PC-3 (cell line): ENCODE measurements around the gene R3HDM1. TPM values are rescaled to one million over a fixed set of nuclear protein-coding genes. Genes with fewer than 3 reads are reported as not detected.

Experiments used
- ATAC-seq: fragments of 200-7000 bp; cut with Tn5 transposase; 2 replicates; pipeline ENCODE4 v1.9.1; 2020; ENCODE audit warnings: mild to moderate bottlenecking, moderate library complexity
- BruUV-seq: library from RNA; stranded (reverse); fragments of 400-500 nt; replicated peaks from 2 replicates; lab custom pipeline; 2021; lab: Mats Ljungman, UMichigan
- CTCF ChIA-PET: fragments of 300-600 bp; sonication (Branson Sonifier 250); formaldehyde crosslinking; loops from one replicate; lab custom pipeline; 2022; ENCODE audit warnings: antibody characterized with exemption; lab: Charles Lee
- POLR2A ChIA-PET: fragments of 300-600 bp; sonication (Branson Sonifier 250); formaldehyde crosslinking; loops from one replicate; lab custom pipeline; 2022; ENCODE audit warnings: antibody characterized with exemption; ENCODE audit not compliant: unreplicated experiment; lab: Charles Lee
- DNase-seq: peaks from one replicate; pipeline ENCODE4 v3.0.0-alpha.2; 2015
- H2AFZ ChIP-seq: fragments of 300-600 bp; sonication (generic); 2 replicates; pipeline ENCODE4 v1.6.0; 2016; ENCODE audit warnings: antibody characterized with exemption, low read length
- H3F3A ChIP-seq: fragments of 300-600 bp; sonication (generic); one replicate; pipeline ENCODE4 v1.6.0; 2017; ENCODE audit warnings: antibody characterized with exemption, low read length, control low read depth, mild to moderate bottlenecking; ENCODE audit not compliant: unreplicated experiment
- H3K27ac ChIP-seq: fragments of 300-600 bp; sonication (generic); 2 replicates; pipeline ENCODE4 v1.5.1; 2016; ENCODE audit warnings: mild to moderate bottlenecking, low read length
- H3K27me3 ChIP-seq: fragments of 300-600 bp; sonication (generic); 2 replicates; pipeline ENCODE4 v1.6.1; 2016; ENCODE audit warnings: low read length, mixed read lengths
- H3K36me3 ChIP-seq: fragments of 300-600 bp; sonication (generic); 2 replicates; pipeline ENCODE4 v1.6.1; 2016; ENCODE audit warnings: low read depth, mixed run types, low read length, mixed read lengths
- H3K4me1 ChIP-seq: fragments of 300-600 bp; sonication (generic); 2 replicates; pipeline ENCODE4 v1.5.1; 2016; ENCODE audit warnings: low read length; ENCODE audit not compliant: insufficient read depth
- H3K4me2 ChIP-seq: fragments of 300-600 bp; sonication (generic); 2 replicates; pipeline ENCODE4 v1.6.0; 2016; ENCODE audit warnings: low read length
- H3K4me3 ChIP-seq: fragments of 300-600 bp; sonication (generic); 2 replicates; pipeline ENCODE4 v1.5.1; 2016; ENCODE audit warnings: mild to moderate bottlenecking, low read length, mixed read lengths
- H3K79me2 ChIP-seq: fragments of 300-600 bp; sonication (generic); 2 replicates; pipeline ENCODE4 v1.6.1; 2017; ENCODE audit warnings: low read length, mixed read lengths
- H3K9ac ChIP-seq: fragments of 300-600 bp; sonication (generic); 2 replicates; pipeline ENCODE4 v1.6.0; 2016; ENCODE audit warnings: mild to moderate bottlenecking, low read length
- H3K9me2 ChIP-seq: fragments of 300-600 bp; sonication (generic); replicated peaks from 2 replicates; pipeline ENCODE4 v1.6.1; 2016; ENCODE audit warnings: mixed run types, low read length, mixed read lengths
- H3K9me3 ChIP-seq: fragments of 300-600 bp; sonication (generic); 2 replicates; pipeline ENCODE4 v1.6.1; 2016; ENCODE audit warnings: low read length, mixed read lengths
- H4K20me1 ChIP-seq: fragments of 300-600 bp; sonication (generic); 2 replicates; pipeline ENCODE4 v1.6.1; 2016; ENCODE audit warnings: low read length, mixed read lengths
- EZH2 ChIP-seq: fragments of 300-600 bp; sonication (generic); IDR thresholded peaks from one replicate; pipeline ENCODE4 v1.6.1; 2017; ENCODE audit warnings: antibody characterized with exemption, mild to moderate bottlenecking, low read length; ENCODE audit not compliant: unreplicated experiment
- EZH2phosphoT487 ChIP-seq: fragments of 300-600 bp; sonication (generic); IDR thresholded peaks from 2 replicates; pipeline ENCODE4 v1.6.1; 2018; ENCODE audit warnings: mild to moderate bottlenecking, antibody characterized with exemption, low read length, borderline replicate concordance
- intact Hi-C: fragments of 100-400 bp; cut with micrococcal nuclease; formaldehyde crosslinking; loops from 2 replicates; pipeline ENCODE4 v1.9.0; 2023
- total RNA-seq: library from RNA; depleted of rRNA; stranded (reverse); fragments of >200 nt; gene quantifications from 2 replicates; pipeline ENCODE4 v1.2.3, GENCODE V29; 2014
- TF ChIP-seq, protein P1 (sequence below): fragments of 300-600 bp; sonication (generic); conservative IDR thresholded peaks from 2 replicates; pipeline ENCODE4 v1.5.1; 2017; ENCODE audit warnings: antibody characterized with exemption, low read depth, mild to moderate bottlenecking, low read length

R3HDM1 gene
- total RNA-seq, 1 experiment from 2014 or later, result 12.8 TPM

DNA sequence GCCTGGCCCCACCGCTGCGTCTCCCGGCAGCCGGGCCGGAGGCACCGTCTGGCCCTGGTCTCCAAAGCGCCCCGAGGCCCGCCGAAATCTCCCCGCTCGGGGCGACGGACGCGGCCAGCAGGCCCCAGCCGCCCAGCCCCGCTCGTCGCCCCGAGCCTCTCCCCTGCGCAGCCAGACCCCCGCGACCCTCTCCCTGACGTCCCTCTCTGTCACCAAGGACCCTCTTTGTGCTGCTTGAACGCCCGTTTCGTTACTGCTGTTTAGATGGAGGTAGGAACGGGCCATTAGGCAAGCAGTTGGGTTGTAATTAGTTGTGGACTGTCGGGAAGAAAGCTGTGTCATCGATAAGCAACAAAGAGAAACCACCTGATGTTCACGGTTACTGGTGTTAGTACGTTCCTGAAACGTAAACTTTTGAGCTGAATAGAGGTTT is 211.1 kb downstream of the R3HDM1 start:
- Histone ChIP-seq H3K79me2 (peaks cover 57% of the 10 kb centered on the region), H3K4me3 (peak overlapping the region; percentile 92), H3K9me2 (no peaks in the 10 kb centered on the region), H3F3A (no peaks in the 10 kb centered on the region), H3K9me3 (no peaks in the 10 kb centered on the region), H2AFZ (peak overlapping the region; percentile 80), H4K20me1 (peaks cover 32% of the 10 kb centered on the region), H3K27ac (peak overlapping the region; percentile 67), H3K27me3 (no peaks in the 10 kb centered on the region), H3K9ac (peak overlapping the region; percentile 96), H3K36me3 (peaks cover under 1% of the 10 kb centered on the region; the same call in 1 of the 2 replicates), H3K4me1 (peaks cover 18% of the 10 kb centered on the region), H3K4me2 (peak overlapping the region; percentile 92)
- CTCF ChIA-PET, result no interaction called here
- TF ChIP-seq EZH2phosphoT487 (no peak), EZH2 (no peak)
- TF ChIP-seq, protein P1, sequence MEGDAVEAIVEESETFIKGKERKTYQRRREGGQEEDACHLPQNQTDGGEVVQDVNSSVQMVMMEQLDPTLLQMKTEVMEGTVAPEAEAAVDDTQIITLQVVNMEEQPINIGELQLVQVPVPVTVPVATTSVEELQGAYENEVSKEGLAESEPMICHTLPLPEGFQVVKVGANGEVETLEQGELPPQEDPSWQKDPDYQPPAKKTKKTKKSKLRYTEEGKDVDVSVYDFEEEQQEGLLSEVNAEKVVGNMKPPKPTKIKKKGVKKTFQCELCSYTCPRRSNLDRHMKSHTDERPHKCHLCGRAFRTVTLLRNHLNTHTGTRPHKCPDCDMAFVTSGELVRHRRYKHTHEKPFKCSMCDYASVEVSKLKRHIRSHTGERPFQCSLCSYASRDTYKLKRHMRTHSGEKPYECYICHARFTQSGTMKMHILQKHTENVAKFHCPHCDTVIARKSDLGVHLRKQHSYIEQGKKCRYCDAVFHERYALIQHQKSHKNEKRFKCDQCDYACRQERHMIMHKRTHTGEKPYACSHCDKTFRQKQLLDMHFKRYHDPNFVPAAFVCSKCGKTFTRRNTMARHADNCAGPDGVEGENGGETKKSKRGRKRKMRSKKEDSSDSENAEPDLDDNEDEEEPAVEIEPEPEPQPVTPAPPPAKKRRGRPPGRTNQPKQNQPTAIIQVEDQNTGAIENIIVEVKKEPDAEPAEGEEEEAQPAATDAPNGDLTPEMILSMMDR, result no peak
- BruUV-seq, result no TSS peak
- POLR2A ChIA-PET, result no interaction called here
- peak; percentile 13 for ATAC-seq
- intact Hi-C loops, result no loop called here
- peak; percentile 47 for DNase-seq

DNA sequence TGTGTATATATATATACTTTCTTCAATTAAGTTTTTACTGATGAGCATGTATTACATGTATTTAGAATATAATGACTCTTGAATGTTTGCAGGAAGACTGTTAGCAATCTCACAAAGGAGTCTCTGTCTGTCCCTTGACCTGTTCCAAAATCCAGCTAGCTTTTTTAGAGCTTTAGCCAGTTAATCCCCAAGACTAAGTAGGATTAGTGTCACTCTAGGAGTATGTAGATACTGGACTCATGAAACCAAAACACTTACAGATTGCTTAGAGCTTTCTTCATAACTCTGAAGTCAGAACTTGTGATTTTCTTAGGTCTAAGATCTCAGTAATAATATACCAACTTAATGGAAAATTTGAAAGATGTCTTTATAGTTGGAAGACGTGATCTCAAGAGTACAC is 212.6 kb downstream of the R3HDM1 start:
- TF ChIP-seq, protein P1, result no peak
- TF ChIP-seq EZH2phosphoT487 (no peak), EZH2 (no peak)
- no TSS peak for BruUV-seq
- Histone ChIP-seq H3K27me3 (no peaks in the 10 kb centered on the region), H4K20me1 (peaks cover 32% of the 10 kb centered on the region), H3K79me2 (peaks cover 65% of the 10 kb centered on the region), H3K27ac (no peak overlapping the region), H2AFZ (no peak overlapping the region), H3K4me1 (peaks cover 18% of the 10 kb centered on the region), H3K36me3 (peaks cover 9% of the 10 kb centered on the region; the same call in 1 of the 2 replicates), H3K9me3 (no peaks in the 10 kb centered on the region), H3K9me2 (no peaks in the 10 kb centered on the region), H3K9ac (peak overlapping the region; percentile 96; the same call in 1 of the 2 replicates), H3F3A (no peaks in the 10 kb centered on the region), H3K4me3 (peak overlapping the region; percentile 92), H3K4me2 (peak overlapping the region; percentile 92)
- ATAC-seq (no peak), DNase-seq (no peak)
- CTCF ChIA-PET, result interaction anchor here (1.1 kb wide), 1 partner anchor 54 kb away, joined by 4 read pairs; no protein-coding TSS in a partner anchor
- POLR2A ChIA-PET, result interaction anchor here (0.6 kb wide), 1 partner anchor 131 kb away, joined by 4 read pairs; no protein-coding TSS in a partner anchor
- intact Hi-C loops, result no loop called here

DNA sequence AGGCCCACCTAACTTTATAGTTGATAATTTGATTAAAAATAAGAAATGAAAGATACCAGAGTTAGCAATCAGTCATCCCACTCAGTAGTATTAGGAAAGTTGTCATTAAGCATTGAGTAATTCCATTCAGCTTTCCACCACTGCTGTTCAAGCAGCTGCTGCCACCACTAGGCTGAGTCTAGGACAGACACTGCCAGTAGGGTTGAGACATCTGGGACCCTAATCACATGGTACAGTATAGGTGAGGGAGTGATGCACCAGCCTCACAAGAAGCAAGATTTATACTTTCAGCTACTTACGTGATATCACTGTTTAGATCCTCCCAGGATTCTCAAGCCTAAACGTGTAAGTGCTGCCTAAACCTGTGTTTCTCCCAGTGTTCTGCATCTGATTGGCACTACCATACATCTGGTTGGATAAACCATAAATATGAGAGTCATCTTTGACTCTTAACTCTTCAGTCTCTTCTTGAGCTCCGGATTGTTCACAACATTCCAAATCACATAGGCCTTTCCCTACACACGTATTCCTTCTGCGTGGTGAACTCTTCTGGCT is 213.6 kb downstream of the R3HDM1 start:
- intact Hi-C loops, result no loop called here
- DNase-seq, result peak; percentile 62
- TF ChIP-seq, protein P1, result peak; percentile 55
- TF ChIP-seq EZH2phosphoT487, result no peak
- H3K4me3 ChIP-seq, result no peak overlapping the region
- peaks cover 18% of the 10 kb centered on the region for H3K4me1 ChIP-seq
- ChIA-PET CTCF (interaction anchor here (0.5 to 1.3 kb wide), 2 partner anchors 53 to 1859 kb away, joined by 3 read pairs; no protein-coding TSS in a partner anchor), POLR2A (no interaction called here)
- no peak overlapping the region for H3K9ac ChIP-seq
- H3K27ac ChIP-seq, result no peak overlapping the region
- ATAC-seq, result no peak
- no peak overlapping the region for H2AFZ ChIP-seq
- no peaks in the 10 kb centered on the region for H3K27me3 ChIP-seq
- H3K9me3 ChIP-seq, result no peaks in the 10 kb centered on the region
- H3K9me2 ChIP-seq, result no peaks in the 10 kb centered on the region
- H3K79me2 ChIP-seq, result peaks cover 67% of the 10 kb centered on the region
- H4K20me1 ChIP-seq, result peaks cover 35% of the 10 kb centered on the region
- no TSS peak for BruUV-seq
- peak overlapping the region; percentile 92 for H3K4me2 ChIP-seq
- no peaks in the 10 kb centered on the region for H3F3A ChIP-seq
- H3K36me3 ChIP-seq, result peaks cover 11% of the 10 kb centered on the region; the same call in 1 of the 2 replicates
